Activated T-helper 17 cell treated with anti-CD3 and anti-CD28 coated beads, Interleukin-2, amount 50 U/mL, for 72 hours (primary cell): Measurements from ENCODE around the gene MT3. TPM values are rescaled to one million over a fixed set of nuclear protein-coding genes. Genes with fewer than 3 reads are reported as not detected.
"Not testable (repeated sequence)": the region's sequence is repeated elsewhere in the genome, so short reads cannot be mapped to it uniquely, and the experiment has no call there.

Source experiments
- ATAC-seq: fragments of 150-1000 bp; cut with Tn5 transposase; replicated peaks from 2 replicates; pipeline ENCODE4 v1.10.0; 2021; ENCODE audit warnings: mild to moderate bottlenecking, moderate library complexity
- H3K27ac Mint-ChIP-seq: one replicate; pipeline ENCODE4 v1.8.0; 2022; ENCODE audit warnings: mixed read lengths
- H3K27me3 Mint-ChIP-seq: one replicate; pipeline ENCODE4 v1.8.0; 2022; ENCODE audit warnings: mixed read lengths
- H3K36me3 Mint-ChIP-seq: one replicate; pipeline ENCODE4 v1.8.0; 2022; ENCODE audit warnings: low read depth, mild to moderate bottlenecking, mixed read lengths
- H3K4me1 Mint-ChIP-seq: one replicate; pipeline ENCODE4 v1.8.0; 2022; ENCODE audit warnings: mixed read lengths
- H3K4me3 Mint-ChIP-seq: one replicate; pipeline ENCODE4 v1.8.0; 2022; ENCODE audit warnings: mild to moderate bottlenecking, mixed read lengths
- H3K9me3 Mint-ChIP-seq: one replicate; pipeline ENCODE4 v1.8.0; 2022; ENCODE audit warnings: mixed read lengths
- total RNA-seq, 2 donors: library from RNA; stranded (reverse); gene quantifications; one replicate each; pipeline ENCODE4 v1.2.3, GENCODE V29; 2022

MT3 gene
- total RNA-seq, 2 donors from 2014 or later = 3.0 to 73.8 TPM

GRCh38 chr16:56564793-56565477, 24.4 kb upstream of the MT3 start, which contains the start of gene MT4:
TSS of gene MT4 (plus strand) at chr16:56565073. CDS start at chr16:56565129, 56 bp downstream.
- Mint-ChIP-seq H3K27ac (peak within 1 kb of the TSS; percentile 22), H3K36me3 (no peaks in the 10 kb centered on the region), H3K4me3 (no peak within 1 kb of the TSS), H3K27me3 (peaks cover 7% of the 10 kb centered on the region), H3K4me1 (no peaks in the 10 kb centered on the region), H3K9me3 (no peaks in the 10 kb centered on the region)
- no peak for ATAC-seq

GRCh38 chr16:56569971-56570370, 19.4 kb upstream of the MT3 start:
- H3K4me1 Mint-ChIP-seq = no peaks in the 10 kb centered on the region

GRCh38 chr16:56571525-56571924, 17.8 kb upstream of the MT3 start:
- peaks cover under 1% of the 10 kb centered on the region for H3K4me1 Mint-ChIP-seq
- H3K27me3 Mint-ChIP-seq = no peaks in the 10 kb centered on the region
- no peak overlapping the region for H3K4me3 Mint-ChIP-seq
- ATAC-seq = no peak
- no peak overlapping the region for H3K27ac Mint-ChIP-seq
- no peaks in the 10 kb centered on the region for H3K9me3 Mint-ChIP-seq
- H3K36me3 Mint-ChIP-seq = no peaks in the 10 kb centered on the region

More at GRCh38 chr16:56569971-56570370, 19.4 kb upstream of the MT3 start:
- no peak overlapping the region for H3K4me3 Mint-ChIP-seq
- H3K9me3 Mint-ChIP-seq = no peaks in the 10 kb centered on the region
- H3K27ac Mint-ChIP-seq = no peak overlapping the region
- no peak for ATAC-seq
- H3K27me3 Mint-ChIP-seq = no peaks in the 10 kb centered on the region
- H3K36me3 Mint-ChIP-seq = no peaks in the 10 kb centered on the region

- peaks cover 9% of the 10 kb centered on the region for H3K4me1 Mint-ChIP-seq
- no peaks in the 10 kb centered on the region for H3K27me3 Mint-ChIP-seq
- H3K36me3 Mint-ChIP-seq = no peaks in the 10 kb centered on the region
- H3K9me3 Mint-ChIP-seq = no peaks in the 10 kb centered on the region
- no peak overlapping the region for H3K4me3 Mint-ChIP-seq
- ATAC-seq = no peak
- H3K27ac Mint-ChIP-seq = no peak overlapping the region
Observed at GRCh38 chr16:56574625-56575024, 14.7 kb upstream of the MT3 start.

- peak overlapping the region; percentile 81 for H3K27ac Mint-ChIP-seq
- H3K4me1 Mint-ChIP-seq = peaks cover 9% of the 10 kb centered on the region
- no peaks in the 10 kb centered on the region for H3K27me3 Mint-ChIP-seq
- no peaks in the 10 kb centered on the region for H3K9me3 Mint-ChIP-seq
- H3K4me3 Mint-ChIP-seq = no peak overlapping the region
- peak; percentile 100 for ATAC-seq
- H3K36me3 Mint-ChIP-seq = no peaks in the 10 kb centered on the region
Observed at GRCh38 chr16:56576585-56577299, 12.6 kb upstream of the MT3 start.

GRCh38 chr16:56577300-56577625, 12.1 kb upstream of the MT3 start:
- H3K27me3 Mint-ChIP-seq = no peaks in the 10 kb centered on the region
- no peaks in the 10 kb centered on the region for H3K36me3 Mint-ChIP-seq
- H3K27ac Mint-ChIP-seq = peak overlapping the region; percentile 81
- H3K4me3 Mint-ChIP-seq = no peak overlapping the region
- H3K4me1 Mint-ChIP-seq = peaks cover 9% of the 10 kb centered on the region
- no peaks in the 10 kb centered on the region for H3K9me3 Mint-ChIP-seq
- no peak for ATAC-seq

GRCh38 chr16:56580391-56581048, 8.8 kb upstream of the MT3 start:
- Mint-ChIP-seq H3K4me3 (no peak overlapping the region), H3K4me1 (peaks cover 9% of the 10 kb centered on the region), H3K27me3 (no peaks in the 10 kb centered on the region), H3K9me3 (no peaks in the 10 kb centered on the region), H3K36me3 (no peaks in the 10 kb centered on the region), H3K27ac (no peak overlapping the region)
- ATAC-seq = no peak

GRCh38 chr16:56582911-56583310, 6.4 kb upstream of the MT3 start:
- H3K9me3 Mint-ChIP-seq, H3K36me3 Mint-ChIP-seq, ATAC-seq, H3K27ac Mint-ChIP-seq, H3K4me3 Mint-ChIP-seq, H3K27me3 Mint-ChIP-seq, H3K4me1 Mint-ChIP-seq: not testable (repeated sequence)

GRCh38 chr16:56583351-56584168, 5.8 kb upstream of the MT3 start:
- Mint-ChIP-seq H3K27me3 (peaks cover 7% of the 10 kb centered on the region), H3K27ac (peak overlapping the region; percentile 16), H3K4me3 (no peak overlapping the region), H3K9me3 (no peaks in the 10 kb centered on the region), H3K36me3 (no peaks in the 10 kb centered on the region), H3K4me1 (no peaks in the 10 kb centered on the region)
- no peak for ATAC-seq

GRCh38 chr16:56584276-56584675, 5.1 kb upstream of the MT3 start:
- H3K4me3 Mint-ChIP-seq = no peak overlapping the region
- no peaks in the 10 kb centered on the region for H3K4me1 Mint-ChIP-seq
- H3K27ac Mint-ChIP-seq = peak overlapping the region; percentile 16
- H3K36me3 Mint-ChIP-seq = peaks cover 5% of the 10 kb centered on the region
- H3K27me3 Mint-ChIP-seq = peaks cover 11% of the 10 kb centered on the region
- H3K9me3 Mint-ChIP-seq = no peaks in the 10 kb centered on the region
- ATAC-seq = no peak

GRCh38 chr16:56588781-56589140, 567 bp upstream of the MT3 start:
- H3K4me3 Mint-ChIP-seq = peak overlapping the region; percentile 82
- H3K4me1 Mint-ChIP-seq = no peaks in the 10 kb centered on the region
- H3K27me3 Mint-ChIP-seq = peaks cover 19% of the 10 kb centered on the region
- peaks cover 5% of the 10 kb centered on the region for H3K36me3 Mint-ChIP-seq
- H3K9me3 Mint-ChIP-seq = no peaks in the 10 kb centered on the region
- ATAC-seq = peak; percentile 13
- H3K27ac Mint-ChIP-seq = peak overlapping the region; percentile 12

GRCh38 chr16:56591377-56592060, 2.2 kb downstream of the MT3 start:
- Mint-ChIP-seq H3K4me3 (no peak overlapping the region), H3K9me3 (no peaks in the 10 kb centered on the region), H3K27me3 (peaks cover 13% of the 10 kb centered on the region), H3K4me1 (no peaks in the 10 kb centered on the region), H3K27ac (no peak overlapping the region), H3K36me3 (peaks cover 5% of the 10 kb centered on the region)
- ATAC-seq = no peak

- ATAC-seq = no peak
- Mint-ChIP-seq H3K4me1 (peaks cover 5% of the 10 kb centered on the region), H3K27me3 (peaks cover 11% of the 10 kb centered on the region)
Observed at GRCh38 chr16:56593573-56594291, 4.4 kb downstream of the MT3 start.

More at GRCh38 chr16:56593573-56594291, 4.4 kb downstream of the MT3 start:
- Mint-ChIP-seq H3K9me3 (no peaks in the 10 kb centered on the region), H3K4me3 (no peak overlapping the region), H3K27ac (no peak overlapping the region), H3K36me3 (peaks cover 4% of the 10 kb centered on the region)
